ENCODE data around the gene GMPPA. TPM values are rescaled to one million over a fixed set of nuclear protein-coding genes. Genes with fewer than 3 reads are reported as not detected.
A peak's percentile ranks its signal among the peaks of the same experiment; 100 is the strongest.

The GMPPA gene
- total and polyA plus RNA-seq, 9 of the 15 experiments (the other 6 are each of a cell fraction or from before 2014, with no cell fraction given): 7.0 to 101 (median 66.7) TPM

- no peak for TF ChIP-seq NFIC (IDR thresholded peaks at IDR 0.05)
- TF ChIP-seq MCM5 (IDR thresholded peaks at IDR 0.05; ENCODE audit: low read depth): no peak
- TF ChIP-seq ZNF444 (CRISPR knock-in tag; IDR thresholded peaks at IDR 0.05): no peak
- TF ChIP-seq ATF2 (CRISPR knock-in tag; IDR thresholded peaks at IDR 0.05): no peak
- TF ChIP-seq ZNF785 (CRISPR knock-in tag; IDR thresholded peaks at IDR 0.05): no peak
- no peak for TF ChIP-seq RNF219 (CRISPR knock-in tag; IDR thresholded peaks at IDR 0.05)
- no peak for TF ChIP-seq TOE1 (IDR thresholded peaks at IDR 0.05; ENCODE audit: borderline replicate concordance)
- TF ChIP-seq TOE1 (CRISPR knock-in tag; IDR thresholded peaks at IDR 0.05; ENCODE audit: borderline replicate concordance, low read depth): no peak
- TF ChIP-seq NEUROD1 (IDR thresholded peaks at IDR 0.05; ENCODE audit: borderline replicate concordance, low read depth, low read length, partially characterized antibody): no peak
- TF ChIP-seq SIN3B (IDR thresholded peaks at IDR 0.05; ENCODE audit: low read depth): no peak
- TF ChIP-seq EWSR1 (IDR thresholded peaks at IDR 0.05; ENCODE audit: borderline replicate concordance, low read depth, partially characterized antibody): no peak
- TF ChIP-seq CBX5 (IDR thresholded peaks at IDR 0.05; ENCODE audit: borderline replicate concordance, low read depth): no peak
- no peak for TF ChIP-seq NR0B1 (IDR thresholded peaks at IDR 0.05; ENCODE audit: partially characterized antibody)
- TF ChIP-seq SAFB (IDR thresholded peaks at IDR 0.05; ENCODE audit: borderline replicate concordance, low read depth, low read length): no peak
- TF ChIP-seq ZNF695 (CRISPR knock-in tag; IDR thresholded peaks at IDR 0.05): no peak
- TF ChIP-seq ELF4 (CRISPR knock-in tag; IDR thresholded peaks at IDR 0.05): no peak
- no peak for TF ChIP-seq SMC3 (conservative IDR thresholded peaks at IDR 0.05; ENCODE audit: insufficient read depth, low read depth, low read length)
- no peak for TF ChIP-seq ZNF324 (CRISPR knock-in tag; IDR thresholded peaks at IDR 0.05)
- TF ChIP-seq PATZ1 (CRISPR knock-in tag; IDR thresholded peaks at IDR 0.05; ENCODE audit: borderline replicate concordance): no peak
- no peak for TF ChIP-seq HDGF (IDR thresholded peaks at IDR 0.05)
- TF ChIP-seq NONO (IDR thresholded peaks at IDR 0.05; ENCODE audit: low read depth in 2 of 2, low read length in 1 of 2): no peak
- TF ChIP-seq L3MBTL2 (IDR thresholded peaks at IDR 0.05): peak; percentile 52; the same call in 1 of the 2 replicates
Observed at GRCh38 chr2:219522111-219523030, 23.7 kb downstream of the GMPPA start (continued).

Data from K562 (cell line).